ENCODE measurements around the gene ITGA7.

ITGA7 gene

GRCh38 chr12:55718015-55718414, 10.3 kb upstream of the ITGA7 start:
- DNase-seq (ENCODE audit: low read depth), result peak; percentile 31

- peak; percentile 60 for DNase-seq (ENCODE audit: low read depth)
Observed at GRCh38 chr12:55717011-55718007, 9.6 kb upstream of the ITGA7 start.

DNA sequence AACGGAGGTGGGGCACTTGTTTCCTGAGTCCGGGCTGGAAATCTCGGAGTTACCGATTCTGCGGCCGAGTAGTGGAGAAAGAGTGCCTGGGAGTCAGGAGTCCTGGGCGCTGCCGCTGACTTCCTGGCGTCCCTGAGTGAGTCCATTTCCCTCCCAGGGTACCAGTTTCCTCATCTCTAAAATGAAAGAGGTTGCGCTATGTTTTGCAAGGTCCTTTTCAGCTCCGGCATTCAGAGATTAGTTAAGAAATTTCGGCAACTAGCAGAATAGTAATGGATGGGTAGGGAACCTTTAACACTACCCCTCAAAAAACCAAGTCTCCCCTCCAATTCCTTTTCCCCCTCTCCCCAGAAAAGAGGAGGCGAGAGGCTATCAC, 8.9 kb upstream of the ITGA7 start:
- DNase-seq (ENCODE audit: low read depth), result no peak

- peak; percentile 89 for DNase-seq (ENCODE audit: low read depth)
Observed at GRCh38 chr12:55715833-55716581, 8.3 kb upstream of the ITGA7 start, which contains the start of gene BLOC1S1. Gene BLOC1S1 (plus strand): TSS chr12:55716046. CDS start chr12:55716052, 6 bp downstream.

DNA sequence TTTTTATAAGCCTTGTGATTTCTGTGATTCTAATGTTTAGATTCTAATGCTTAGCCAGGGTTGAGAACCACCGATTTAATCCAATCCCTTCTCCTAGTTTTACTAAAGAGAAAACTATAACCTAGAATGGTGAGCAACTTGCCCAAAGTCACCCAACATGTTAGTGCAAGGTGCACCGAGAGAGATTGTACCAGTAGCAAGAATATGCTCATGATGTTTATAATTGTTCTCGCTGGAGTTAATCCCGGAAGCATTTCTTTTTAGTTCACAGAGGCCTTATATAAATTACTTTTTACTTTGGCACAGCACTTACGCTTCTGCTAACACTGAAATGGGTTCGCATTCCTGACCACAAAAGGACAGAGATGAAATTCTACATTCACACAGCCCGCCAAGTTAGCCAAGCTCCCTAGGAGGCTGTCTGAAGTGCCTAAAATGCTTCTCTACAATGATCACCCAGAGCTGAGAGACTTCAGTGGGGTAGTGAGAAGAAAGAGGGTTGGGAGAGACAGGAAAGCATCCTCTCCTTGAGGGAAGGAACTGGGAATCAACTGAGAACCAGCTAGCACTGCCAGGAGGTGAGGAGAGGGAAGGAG, 7.6 kb upstream of the ITGA7 start:
- DNase-seq (ENCODE audit: low read depth), result no peak

- peak; percentile 60 for DNase-seq (ENCODE audit: low read depth)
Observed at GRCh38 chr12:55713721-55714120, 6.0 kb upstream of the ITGA7 start.

DNA sequence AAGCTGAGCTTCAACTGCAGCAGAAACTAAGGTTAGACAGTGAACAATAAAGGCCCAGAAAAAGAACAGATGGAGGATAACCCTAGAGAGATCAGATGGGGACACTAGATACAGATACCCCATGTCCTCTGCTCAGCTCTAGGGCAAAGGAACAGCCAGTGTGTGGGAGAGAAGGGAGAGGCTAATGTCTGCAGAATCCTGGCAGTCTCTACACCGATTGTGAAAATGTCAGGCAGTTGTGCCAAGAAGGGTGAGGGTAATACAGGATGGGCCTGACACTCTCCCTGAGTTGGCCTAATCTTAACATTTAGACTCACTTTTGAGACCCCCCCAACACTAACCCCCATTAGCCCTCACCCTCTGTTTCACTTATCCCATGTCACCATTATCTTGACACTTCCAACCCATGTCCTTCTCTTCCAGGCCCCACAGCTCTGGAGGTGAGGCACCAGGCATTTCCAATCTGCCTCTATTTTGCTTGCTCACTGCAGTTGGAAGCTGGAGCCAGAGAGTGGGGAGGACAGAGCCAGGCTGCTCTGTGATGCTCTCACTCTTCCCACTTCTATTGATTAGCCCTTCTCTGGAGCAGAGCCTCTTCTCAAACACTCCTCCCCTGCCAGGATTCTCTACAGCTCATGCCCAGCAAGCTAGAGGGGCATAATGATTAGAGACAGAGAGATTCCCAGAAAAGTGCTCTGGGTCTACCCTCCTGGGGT, 5.2 kb upstream of the ITGA7 start:
- DNase-seq (ENCODE audit: low read depth), result no peak

DNA sequence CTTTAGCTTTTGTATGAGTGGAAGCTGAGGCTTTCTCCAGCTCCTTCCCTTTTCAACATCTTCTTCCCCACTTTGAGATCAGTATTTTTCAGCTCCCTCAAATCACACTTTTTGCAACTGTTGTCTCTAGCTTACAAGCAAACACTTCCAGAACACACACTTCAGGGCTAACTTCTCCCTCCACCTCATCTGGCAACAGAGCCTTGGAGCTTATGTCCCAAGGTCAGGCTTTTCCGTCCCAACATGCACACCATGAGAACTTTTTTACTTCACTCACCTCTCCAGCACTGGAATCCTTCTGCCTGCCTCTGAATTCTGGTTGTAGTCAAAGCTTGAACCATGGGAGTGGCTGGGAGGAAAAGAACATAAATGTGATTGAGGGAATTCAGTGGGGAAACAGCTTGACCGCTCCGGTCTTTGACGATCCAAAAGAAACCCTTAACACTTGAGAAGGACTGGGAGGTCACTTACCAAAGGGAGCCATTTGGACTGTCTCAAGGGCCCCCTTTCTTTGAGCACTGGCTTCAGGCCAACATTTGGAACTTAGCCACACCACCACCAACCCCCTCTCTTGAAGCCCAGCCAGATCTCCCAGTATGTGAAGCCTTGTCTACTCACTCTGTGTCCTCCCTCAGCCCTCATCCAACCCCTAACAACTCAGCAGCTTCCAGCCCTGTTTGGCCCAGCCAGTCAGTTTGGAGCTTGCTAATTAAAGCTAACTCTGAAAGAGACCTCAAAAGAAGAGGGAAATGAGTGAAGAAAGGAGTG, 4.3 kb upstream of the ITGA7 start:
- no peak for DNase-seq (ENCODE audit: low read depth)

GRCh38 chr12:55708695-55709233, 1.1 kb upstream of the ITGA7 start:
- DNase-seq (ENCODE audit: low read depth), result no peak

DNA sequence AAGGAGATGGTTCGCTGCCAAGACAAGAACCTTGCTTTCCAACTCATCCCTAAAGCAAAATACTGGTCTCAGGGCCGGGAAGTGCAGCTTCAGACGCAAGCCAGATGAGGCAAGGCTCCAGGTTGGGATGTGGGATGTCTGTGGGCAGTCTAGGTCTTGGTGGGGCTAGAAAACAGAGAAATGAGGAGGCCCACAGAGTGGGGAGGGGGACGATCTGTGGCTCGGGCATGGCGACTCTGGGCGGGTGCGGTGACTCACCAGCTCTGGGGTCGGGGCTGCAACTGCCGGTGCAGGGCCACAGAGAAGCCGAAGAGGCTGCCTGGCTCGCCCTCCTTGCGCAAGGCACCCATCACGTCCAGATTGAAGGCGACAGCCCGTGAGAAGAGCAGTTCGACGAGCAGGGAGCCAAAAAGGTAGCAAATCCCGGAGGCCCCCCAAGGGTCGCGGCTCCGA, 459 bp downstream of the ITGA7 start:
- DNase-seq (ENCODE audit: low read depth), result no peak

- no peak for DNase-seq (ENCODE audit: low read depth)
Observed at GRCh38 chr12:55706568-55707218, 1.0 kb downstream of the ITGA7 start.

- no peak for DNase-seq (ENCODE audit: low read depth)
Observed at GRCh38 chr12:55705782-55706402, 1.8 kb downstream of the ITGA7 start.

- DNase-seq (ENCODE audit: low read depth), result no peak
Observed at GRCh38 chr12:55704824-55705718, 2.6 kb downstream of the ITGA7 start.

DNA sequence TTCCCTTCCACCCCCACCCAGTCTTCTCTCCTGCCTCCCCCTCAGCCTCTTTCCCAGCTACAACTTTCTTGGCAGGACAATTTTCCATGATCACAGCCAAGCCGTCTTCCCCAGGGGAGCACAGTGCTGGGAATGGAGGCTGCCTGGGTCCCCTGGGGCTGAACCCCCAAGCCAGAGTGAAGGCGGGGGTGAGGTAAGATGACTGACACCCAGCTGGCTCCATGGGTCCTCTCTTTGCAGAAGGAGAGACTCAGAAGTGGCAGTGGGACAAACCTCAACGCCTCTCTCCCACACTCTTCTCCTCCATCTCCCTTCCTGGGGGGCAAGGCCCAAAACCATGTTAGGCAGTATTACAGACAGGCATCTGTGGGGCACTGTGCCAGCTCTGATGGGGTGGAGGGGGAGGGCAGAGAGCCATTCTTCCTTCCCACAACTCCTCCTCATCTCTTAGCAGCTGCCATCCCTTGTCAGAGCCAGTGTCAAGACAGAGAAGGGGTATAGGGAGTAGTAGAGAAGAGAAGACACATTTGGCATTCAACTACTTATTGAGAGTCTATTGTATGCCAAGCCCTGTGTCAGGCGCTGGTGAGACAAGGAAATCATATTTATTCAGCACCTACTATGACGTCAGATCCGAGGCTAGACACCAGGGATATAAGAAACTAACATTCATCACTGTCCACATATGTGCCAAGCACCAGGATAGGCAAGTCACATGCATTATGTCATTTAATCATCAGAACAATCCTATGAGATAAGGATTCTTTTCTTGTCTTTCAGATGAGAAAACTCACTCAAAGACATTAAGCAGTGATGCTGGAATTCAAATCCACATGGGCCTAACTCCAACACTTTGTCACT, 3.6 kb downstream of the ITGA7 start:
- DNase-seq (ENCODE audit: low read depth), result no peak

DNA sequence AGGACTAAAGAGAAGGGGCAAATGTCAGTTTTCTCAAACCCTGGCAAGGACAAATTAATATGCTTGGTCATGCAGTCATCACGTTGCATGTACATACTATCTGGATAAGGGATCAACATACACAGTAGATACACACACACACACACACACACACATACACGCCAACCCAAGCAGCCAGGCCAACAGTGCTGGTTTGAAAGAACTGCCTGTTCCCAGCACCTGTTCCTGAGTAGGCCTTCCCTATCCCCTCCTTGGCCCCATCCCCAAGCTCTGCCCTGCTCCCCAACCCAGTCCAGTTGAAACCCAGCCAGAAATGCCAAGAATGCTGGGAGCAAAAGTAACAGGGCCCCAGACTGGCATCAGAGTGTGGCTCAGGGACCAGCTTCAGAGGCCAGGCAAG, 4.4 kb downstream of the ITGA7 start:
- DNase-seq (ENCODE audit: low read depth), result no peak

DNA sequence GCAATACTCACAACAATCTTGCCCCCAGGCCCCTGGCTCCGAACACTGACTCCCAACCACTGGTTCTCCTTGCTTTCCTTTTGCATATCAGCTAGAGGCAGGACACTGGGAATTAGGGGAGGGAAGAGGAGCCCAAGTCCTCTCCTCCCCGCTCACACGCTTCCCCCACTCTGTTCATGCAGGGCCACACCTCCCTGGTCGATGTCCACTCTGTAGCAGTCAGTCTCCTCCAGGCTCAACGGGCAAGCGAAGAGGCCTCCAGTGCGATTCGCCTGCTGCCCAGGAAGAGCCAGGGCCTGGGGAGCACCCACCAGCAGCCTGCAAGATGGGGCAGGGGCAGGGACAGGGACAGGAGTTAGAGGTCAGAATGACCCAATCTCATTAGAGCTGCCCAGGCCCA, 4.8 kb downstream of the ITGA7 start:
- DNase-seq (ENCODE audit: low read depth), result no peak

DNA sequence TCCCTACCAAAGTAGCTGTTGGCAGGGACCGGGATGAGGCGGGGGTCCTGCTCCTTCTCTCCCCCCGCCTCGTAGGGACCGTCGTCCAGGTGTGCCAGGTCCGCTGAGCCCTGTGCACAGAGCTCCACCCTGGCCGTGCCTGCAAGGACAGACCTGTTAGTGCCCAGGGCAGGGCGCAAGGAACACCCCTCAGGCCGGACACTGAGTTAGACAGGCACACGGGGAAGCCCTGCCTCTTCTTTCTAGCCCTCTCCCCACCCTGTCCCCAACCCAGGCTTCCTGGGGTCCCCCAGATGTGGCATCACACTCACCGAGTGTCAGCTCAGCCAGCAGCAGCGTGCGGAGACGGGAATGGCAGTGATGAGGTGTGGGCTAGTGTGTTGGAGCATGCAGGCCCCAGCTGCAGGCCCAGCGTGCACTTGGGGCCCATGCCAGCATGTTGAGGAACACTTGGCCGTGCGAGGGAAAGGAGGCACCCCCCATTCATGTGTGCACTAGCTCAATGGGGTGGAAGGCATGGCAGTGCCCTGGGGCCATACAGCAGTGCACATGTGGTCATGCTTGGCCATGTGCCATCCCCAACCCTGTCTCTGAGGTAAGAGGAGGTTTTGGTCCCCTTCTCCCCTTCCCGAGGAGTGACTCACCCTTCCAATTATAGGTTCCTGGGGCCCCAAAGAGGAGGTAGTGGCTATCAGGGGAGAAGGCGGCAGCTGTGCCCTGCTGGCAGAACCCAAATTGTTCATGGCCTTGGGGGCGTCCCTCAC, 7.3 kb downstream of the ITGA7 start:
- DNase-seq (ENCODE audit: low read depth), result no peak

All from amniotic epithelial cell (primary cell).